Type B pancreatic cell (in vitro differentiated cells): ENCODE measurements around the gene KCNQ5. TPM values are rescaled to one million over a fixed set of nuclear protein-coding genes. Genes with fewer than 3 reads are reported as not detected.

Source experiments
- DNase-seq: peaks from one replicate; pipeline ENCODE4 v3.0.0; 2021; ENCODE audit warnings: mixed read lengths; ENCODE audit not compliant: unreplicated experiment; ENCODE audit errors: extremely low spot score
- H3K27ac Mint-ChIP-seq: 2 replicates; pipeline ENCODE4 v1.8.0; 2021; ENCODE audit warnings: mild to moderate bottlenecking, mixed read lengths
- H3K27me3 Mint-ChIP-seq: 2 replicates; pipeline ENCODE4 v1.8.0; 2021; ENCODE audit warnings: mixed read lengths
- H3K36me3 Mint-ChIP-seq: 2 replicates; pipeline ENCODE4 v1.8.0; 2021; ENCODE audit warnings: mixed read lengths
- H3K4me1 Mint-ChIP-seq: one replicate; pipeline ENCODE4 v1.8.0; 2021; ENCODE audit warnings: mixed read lengths; ENCODE audit not compliant: unreplicated experiment
- H3K4me3 Mint-ChIP-seq: 2 replicates; pipeline ENCODE4 v1.8.0; 2021; ENCODE audit warnings: mild to moderate bottlenecking, mixed read lengths
- H3K9me3 Mint-ChIP-seq: 2 replicates; pipeline ENCODE4 v1.8.0; 2021; ENCODE audit warnings: mixed read lengths
- CTCF ChIP-seq: fragments of 200-600 bp; sonication (generic); conservative IDR thresholded peaks from 2 replicates; pipeline ENCODE4 v1.5.0; 2021; ENCODE audit warnings: antibody characterized with exemption, mild to moderate bottlenecking
- total RNA-seq: library from RNA; stranded (reverse); gene quantifications from 2 replicates; pipeline ENCODE4 v1.2.1, GENCODE V29; 2021; ENCODE audit warnings: low replicate concordance

Gene KCNQ5
- total RNA-seq, 1 donor from 2014 or later: 1.7 TPM

- H3K4me3 Mint-ChIP-seq: no peak overlapping the region
- H3K27ac Mint-ChIP-seq: no peak overlapping the region
- H3K36me3 Mint-ChIP-seq: no peaks in the 10 kb centered on the region
These were observed 95.1 kb downstream of the KCNQ5 start for GRCh38 chr6:72716916-72717315.

GRCh38 chr6:72720464-72720863 is 98.6 kb downstream of the KCNQ5 start:
- Mint-ChIP-seq H3K27me3 (peaks cover 4% of the 10 kb centered on the region), H3K36me3 (no peaks in the 10 kb centered on the region), H3K4me1 (no peaks in the 10 kb centered on the region), H3K27ac (no peak overlapping the region), H3K9me3 (peaks cover 5% of the 10 kb centered on the region), H3K4me3 (no peak overlapping the region)
- no peak for DNase-seq
- no peak for TF ChIP-seq CTCF

More at GRCh38 chr6:72716916-72717315, 95.1 kb downstream of the KCNQ5 start:
- H3K9me3 Mint-ChIP-seq: peaks cover 5% of the 10 kb centered on the region
- H3K4me1 Mint-ChIP-seq: no peaks in the 10 kb centered on the region
- no peak for TF ChIP-seq CTCF
- DNase-seq: no peak
- H3K27me3 Mint-ChIP-seq: no peaks in the 10 kb centered on the region

- H3K36me3 Mint-ChIP-seq: no peaks in the 10 kb centered on the region
- H3K4me3 Mint-ChIP-seq: no peak overlapping the region
- no peak overlapping the region for H3K27ac Mint-ChIP-seq
- peaks cover 4% of the 10 kb centered on the region for H3K27me3 Mint-ChIP-seq
- TF ChIP-seq CTCF: no peak
- H3K4me1 Mint-ChIP-seq: no peaks in the 10 kb centered on the region
- no peak for DNase-seq
- H3K9me3 Mint-ChIP-seq: peaks cover 5% of the 10 kb centered on the region
These were observed 99.5 kb downstream of the KCNQ5 start for GRCh38 chr6:72721346-72721745.

- H3K4me3 Mint-ChIP-seq: no peak overlapping the region
- H3K36me3 Mint-ChIP-seq: no peaks in the 10 kb centered on the region
- no peak for DNase-seq
- H3K9me3 Mint-ChIP-seq: peaks cover 5% of the 10 kb centered on the region
- TF ChIP-seq CTCF: no peak
- no peak overlapping the region for H3K27ac Mint-ChIP-seq
- H3K4me1 Mint-ChIP-seq: no peaks in the 10 kb centered on the region
- H3K27me3 Mint-ChIP-seq: peaks cover 4% of the 10 kb centered on the region
These were observed 102.7 kb downstream of the KCNQ5 start for GRCh38 chr6:72724545-72724944.

GRCh38 chr6:72728706-72729343 is 107.0 kb downstream of the KCNQ5 start:
- Mint-ChIP-seq H3K4me1 (no peaks in the 10 kb centered on the region), H3K36me3 (no peaks in the 10 kb centered on the region), H3K9me3 (no peaks in the 10 kb centered on the region), H3K27ac (no peak overlapping the region), H3K4me3 (no peak overlapping the region), H3K27me3 (no peaks in the 10 kb centered on the region)
- no peak for TF ChIP-seq CTCF
- no peak for DNase-seq
